ENCODE data around the gene PEX14. TPM values are rescaled to one million over a fixed set of nuclear protein-coding genes. Genes with fewer than 3 reads are reported as not detected.

Gene PEX14
- total RNA-seq, 4 donors from 2014 or later, result 2.0 to 21.9 (median 5.3) TPM

- no peaks in the 10 kb centered on the region for H3K27me3 ChIP-seq
Measured at GRCh38 chr1:10643607-10644306, 169.0 kb downstream of the PEX14 start.

GRCh38 chr1:10644307-10645128 lies 169.8 kb downstream of the PEX14 start:
- TF ChIP-seq POLR2A (IDR thresholded peaks at IDR 0.05) (no peak), CTCF (IDR thresholded peaks at IDR 0.05) (no peak)
- Histone ChIP-seq H3K36me3 (no peaks in the 10 kb centered on the region), H3K27me3 (no peaks in the 10 kb centered on the region), H3K4me3 (no peak overlapping the region), H3K9me3 (no peaks in the 10 kb centered on the region), H3K27ac (no peak overlapping the region), H3K4me1 (no peaks in the 10 kb centered on the region)
- DNase-seq, result no peak
- intact Hi-C loops (cut with DNase I; ENCODE audit: low total_unique reads), result no loop called here

More at GRCh38 chr1:10643607-10644306, 169.0 kb downstream of the PEX14 start:
- Histone ChIP-seq H3K36me3 (no peaks in the 10 kb centered on the region), H3K4me3 (no peak overlapping the region), H3K4me1 (no peaks in the 10 kb centered on the region), H3K27ac (no peak overlapping the region), H3K9me3 (no peaks in the 10 kb centered on the region)
- DNase-seq, result no peak
- no peak for TF ChIP-seq POLR2A (IDR thresholded peaks at IDR 0.05)
- no peak for TF ChIP-seq CTCF (IDR thresholded peaks at IDR 0.05)
- intact Hi-C loops (cut with DNase I; ENCODE audit: low total_unique reads), result no loop called here

GRCh38 chr1:10646347-10646861 lies 171.7 kb downstream of the PEX14 start:
- no peak overlapping the region for H3K27ac ChIP-seq
- no peaks in the 10 kb centered on the region for H3K4me1 ChIP-seq
- H3K36me3 ChIP-seq, result no peaks in the 10 kb centered on the region

GRCh38 chr1:10647414-10648170 lies 172.8 kb downstream of the PEX14 start:
- Histone ChIP-seq H3K27me3 (no peaks in the 10 kb centered on the region), H3K36me3 (no peaks in the 10 kb centered on the region), H3K4me3 (no peak overlapping the region), H3K9me3 (no peaks in the 10 kb centered on the region), H3K27ac (no peak overlapping the region), H3K4me1 (no peaks in the 10 kb centered on the region)
- no peak for DNase-seq
- intact Hi-C loops (cut with DNase I; ENCODE audit: low total_unique reads), result no loop called here
- TF ChIP-seq POLR2A (IDR thresholded peaks at IDR 0.05) (no peak), CTCF (IDR thresholded peaks at IDR 0.05) (no peak)

More at GRCh38 chr1:10646347-10646861, 171.7 kb downstream of the PEX14 start:
- DNase-seq, result no peak
- Histone ChIP-seq H3K4me3 (no peak overlapping the region), H3K9me3 (no peaks in the 10 kb centered on the region), H3K27me3 (no peaks in the 10 kb centered on the region)
- TF ChIP-seq POLR2A (IDR thresholded peaks at IDR 0.05) (no peak), CTCF (IDR thresholded peaks at IDR 0.05) (no peak)
- intact Hi-C loops (cut with DNase I; ENCODE audit: low total_unique reads), result no loop called here

Measured in uterus (tissue), 4 donors.